HCT116 (cell line): ENCODE results near the gene RBM39.

Source experiments
- CTCF ChIP-seq, 3 experiments: fragments of 200-600 bp in 1 of 3; sonication (generic) in 1 of 3; IDR thresholded peaks in 2 of 3; conservative IDR thresholded peaks in 1 of 3; 2 replicates each; pipeline ENCODE4 v1.5.1; 2012 to 2017; ENCODE audit warnings: low read depth in 2 of 3, low read length in 2 of 3, antibody characterized with exemption in 1 of 3, borderline replicate concordance in 1 of 3, control low read depth in 1 of 3, mild to moderate bottlenecking in 1 of 3, mixed read lengths in 1 of 3, mixed run types in 1 of 3, moderate library complexity in 1 of 3; ENCODE audit not compliant: insufficient read depth in 1 of 3
- EZH2 ChIP-seq: fragments of 200-600 bp; sonication (generic); IDR thresholded peaks from 2 replicates; pipeline ENCODE4 v1.6.1; 2017; ENCODE audit warnings: antibody characterized with exemption, mixed run types
- EZH2phosphoT487 ChIP-seq: fragments of 200-600 bp; IDR thresholded peaks from 2 replicates; pipeline ENCODE4 v1.6.1; 2018; ENCODE audit warnings: antibody characterized with exemption, borderline replicate concordance
- FOSL1 ChIP-seq: IDR thresholded peaks from 2 replicates; pipeline ENCODE4 v1.6.1; 2012; ENCODE audit warnings: low read depth
- JUND ChIP-seq: IDR thresholded peaks from 2 replicates; pipeline ENCODE4 v1.6.1; 2012
- MAX ChIP-seq: IDR thresholded peaks from 2 replicates; pipeline ENCODE4 v1.6.1; 2012
- POLR2A ChIP-seq: IDR thresholded peaks from 2 replicates; pipeline ENCODE4 v1.7.0; 2011; ENCODE audit warnings: borderline replicate concordance; ENCODE audit not compliant: insufficient read depth, insufficient read length; ENCODE audit errors: extremely low read depth
- SP1 ChIP-seq: IDR thresholded peaks from 2 replicates; pipeline ENCODE4 v1.6.1; 2012; ENCODE audit warnings: low read depth
- TCF7L2 ChIP-seq: IDR thresholded peaks from 2 replicates; pipeline ENCODE4 v1.7.0; 2011; ENCODE audit warnings: borderline replicate concordance, inconsistent platforms; ENCODE audit not compliant: insufficient read depth, insufficient read length; ENCODE audit errors: extremely low read depth
- YY1 ChIP-seq: IDR thresholded peaks from 2 replicates; pipeline ENCODE4 v1.6.1; 2011; ENCODE audit warnings: low read length, low read depth, moderate library complexity, mild to moderate bottlenecking; ENCODE audit not compliant: insufficient replicate concordance; ENCODE audit errors: extremely low read depth
- ZNF274 ChIP-seq: fragments of 200-500 bp; sonication (Bioruptor generic); IDR thresholded peaks from 2 replicates; pipeline ENCODE4 v1.6.1; 2014; ENCODE audit warnings: mild to moderate bottlenecking, low read depth, low read length, inconsistent platforms

- TF ChIP-seq MAX: no peak
- TF ChIP-seq CTCF (IDR thresholded peaks at IDR 0.05 in 2 of 3, conservative IDR thresholded peaks at IDR 0.05 in 1 of 3; ENCODE audit: borderline replicate concordance in 1 of 3, insufficient read depth in 1 of 3, low read depth in 2 of 3, low read length in 2 of 3): no peak
- no peak for TF ChIP-seq POLR2A
- no peak for TF ChIP-seq ZNF274
- TF ChIP-seq TCF7L2: no peak
- no peak for TF ChIP-seq JUND
- TF ChIP-seq YY1: no peak
- no peak for TF ChIP-seq FOSL1
- TF ChIP-seq SP1: no peak
- TF ChIP-seq EZH2: no peak
- no peak for TF ChIP-seq EZH2phosphoT487
These were observed 10.0 kb downstream of the RBM39 start for GRCh38 chr20:35731862-35732643.
